Fibroblast of villous mesenchyme (primary cell): ENCODE measurements around the gene ACKR4. TPM values are rescaled to one million over a fixed set of nuclear protein-coding genes. Genes with fewer than 3 reads are reported as not detected.
A peak's percentile ranks its signal among the peaks of the same experiment; 100 is the strongest.
"Not testable (repeated sequence)": the region's sequence is repeated elsewhere in the genome, so short reads cannot be mapped to it uniquely, and the experiment has no call there.

Experiments
- DNase-seq: peaks from one replicate; pipeline ENCODE4 v3.0.0-alpha.2; 2010; ENCODE audit warnings: low read depth
- H3K4me3 ChIP-seq: 2 replicates; pipeline ENCODE4 v1.5.1; 2011; ENCODE audit warnings: low read depth, mild to moderate bottlenecking, low read length
- total RNA-seq: library from RNA; depleted of rRNA; stranded (reverse); fragments of >200 nt; gene quantifications from 2 replicates; pipeline ENCODE4 v1.2.3, GENCODE V29; 2012
- TF ChIP-seq, protein P1 (sequence below): IDR thresholded peaks from 2 replicates; pipeline ENCODE4 v1.5.1; 2012; ENCODE audit warnings: low read depth, mild to moderate bottlenecking, low read length; ENCODE audit not compliant: insufficient read depth

Gene ACKR4
- total RNA-seq, 1 donor = 9.5 TPM

DNA sequence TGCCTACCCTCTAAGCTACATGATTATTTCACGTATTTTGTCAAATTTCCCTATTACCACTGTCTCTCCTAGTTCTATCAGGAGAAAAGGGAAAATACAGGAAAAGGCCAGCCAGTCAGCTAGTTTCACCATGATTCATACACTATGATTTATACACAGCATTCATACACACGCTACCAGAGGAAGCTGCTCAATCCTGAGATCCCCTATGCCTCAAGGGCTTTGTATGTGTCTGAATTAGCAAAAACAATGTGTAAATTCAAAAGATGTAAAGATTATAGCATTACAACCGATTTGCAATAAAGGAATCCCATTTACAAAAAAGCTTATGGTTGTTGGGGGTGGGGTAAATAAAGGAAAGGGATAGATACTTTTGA lies 3.1 kb upstream of the ACKR4 start:
- H3K4me3 ChIP-seq = no peak overlapping the region
- DNase-seq = peak; percentile 64
- TF ChIP-seq, protein P1, sequence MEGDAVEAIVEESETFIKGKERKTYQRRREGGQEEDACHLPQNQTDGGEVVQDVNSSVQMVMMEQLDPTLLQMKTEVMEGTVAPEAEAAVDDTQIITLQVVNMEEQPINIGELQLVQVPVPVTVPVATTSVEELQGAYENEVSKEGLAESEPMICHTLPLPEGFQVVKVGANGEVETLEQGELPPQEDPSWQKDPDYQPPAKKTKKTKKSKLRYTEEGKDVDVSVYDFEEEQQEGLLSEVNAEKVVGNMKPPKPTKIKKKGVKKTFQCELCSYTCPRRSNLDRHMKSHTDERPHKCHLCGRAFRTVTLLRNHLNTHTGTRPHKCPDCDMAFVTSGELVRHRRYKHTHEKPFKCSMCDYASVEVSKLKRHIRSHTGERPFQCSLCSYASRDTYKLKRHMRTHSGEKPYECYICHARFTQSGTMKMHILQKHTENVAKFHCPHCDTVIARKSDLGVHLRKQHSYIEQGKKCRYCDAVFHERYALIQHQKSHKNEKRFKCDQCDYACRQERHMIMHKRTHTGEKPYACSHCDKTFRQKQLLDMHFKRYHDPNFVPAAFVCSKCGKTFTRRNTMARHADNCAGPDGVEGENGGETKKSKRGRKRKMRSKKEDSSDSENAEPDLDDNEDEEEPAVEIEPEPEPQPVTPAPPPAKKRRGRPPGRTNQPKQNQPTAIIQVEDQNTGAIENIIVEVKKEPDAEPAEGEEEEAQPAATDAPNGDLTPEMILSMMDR = no peak

DNA sequence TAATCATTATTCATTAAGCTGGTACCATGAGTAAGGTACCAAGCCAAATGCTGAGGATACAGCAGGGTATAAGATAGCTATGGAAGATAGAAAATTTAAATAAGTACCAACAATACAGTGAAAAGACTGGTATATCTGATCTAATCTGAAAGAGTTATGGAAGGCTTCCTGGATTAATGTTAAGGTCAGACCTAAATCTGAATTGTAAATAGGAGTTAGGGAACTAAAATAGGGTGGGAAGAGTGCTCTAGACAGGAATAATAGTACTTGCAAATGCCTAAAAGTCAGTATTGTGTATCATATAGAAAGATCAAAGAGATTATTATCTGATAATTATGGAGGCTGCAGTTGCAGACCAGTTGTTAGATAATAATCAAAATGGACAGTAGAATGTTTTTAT lies 2.6 kb upstream of the ACKR4 start:
- no peak for DNase-seq
- H3K4me3 ChIP-seq = no peak overlapping the region
- TF ChIP-seq, protein P1 = no peak

DNA sequence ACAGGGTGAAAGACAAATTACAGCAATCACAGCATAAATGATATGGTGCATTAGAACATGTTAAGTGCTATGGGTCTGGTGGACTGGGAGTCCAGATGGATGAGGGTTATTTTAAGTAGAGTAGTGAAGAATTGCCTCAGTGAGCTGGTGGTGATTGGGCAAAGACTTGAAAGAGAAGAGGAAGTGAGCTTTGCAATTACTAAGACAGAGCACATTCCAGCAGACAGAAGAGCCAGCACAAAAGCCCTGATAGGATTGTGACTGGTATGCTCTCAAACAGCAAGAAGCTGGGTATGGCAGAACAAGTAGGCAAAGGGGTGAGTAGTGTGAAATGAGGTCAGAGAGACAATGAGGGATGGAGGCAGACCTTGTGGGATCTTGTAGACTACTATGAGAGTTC lies 2.1 kb upstream of the ACKR4 start:
- no peak for DNase-seq
- TF ChIP-seq, protein P1 = no peak
- no peak overlapping the region for H3K4me3 ChIP-seq

- TF ChIP-seq, protein P1 = no peak
- DNase-seq = no peak
- H3K4me3 ChIP-seq = no peak overlapping the region
Observed at GRCh38 chr3:132596326-132596725, 744 bp upstream of the ACKR4 start.

GRCh38 chr3:132597660-132598059 lies 590 bp downstream of the ACKR4 start:
- TF ChIP-seq, protein P1 = no peak
- peak overlapping the region; percentile 23 for H3K4me3 ChIP-seq
- no peak for DNase-seq

GRCh38 chr3:132598181-132598580 lies 1.1 kb downstream of the ACKR4 start:
- H3K4me3 ChIP-seq = no peak overlapping the region
- DNase-seq = no peak
- TF ChIP-seq, protein P1 = no peak

GRCh38 chr3:132600614-132601013 lies 3.5 kb downstream of the ACKR4 start:
- not testable (repeated sequence) for H3K4me3 ChIP-seq, DNase-seq
